ENCODE data around the gene PEAK3.
"Not testable (repeated sequence)": the region's sequence is repeated elsewhere in the genome, so short reads cannot be mapped to it uniquely, and the experiment has no call there.

The PEAK3 gene

GRCh38 chr19:2289714-2290435 lies 7.9 kb upstream of the PEAK3 start:
- no peak for DNase-seq (ENCODE audit: low read depth, low spot score)

GRCh38 chr19:2288818-2289713 lies 7.1 kb upstream of the PEAK3 start:
- no peak for DNase-seq (ENCODE audit: low read depth, low spot score)

- no peak for DNase-seq (ENCODE audit: low read depth, low spot score)
Measured at GRCh38 chr19:2288338-2288817, 6.4 kb upstream of the PEAK3 start.

GRCh38 chr19:2287585-2288337 lies 5.8 kb upstream of the PEAK3 start:
- no peak for DNase-seq (ENCODE audit: low read depth, low spot score)

GRCh38 chr19:2286402-2287140 lies 4.6 kb upstream of the PEAK3 start:
- DNase-seq (ENCODE audit: low read depth, low spot score): no peak

- DNase-seq (ENCODE audit: low read depth, low spot score): no peak
Measured at GRCh38 chr19:2283835-2284507, 2.0 kb upstream of the PEAK3 start.

- DNase-seq (ENCODE audit: low read depth, low spot score): no peak
Measured at GRCh38 chr19:2282862-2283237, 875 bp upstream of the PEAK3 start.

- DNase-seq (ENCODE audit: low read depth, low spot score): not testable (repeated sequence)
Measured at GRCh38 chr19:2281265-2282061, 512 bp downstream of the PEAK3 start.

- no peak for DNase-seq (ENCODE audit: low read depth, low spot score)
Measured at GRCh38 chr19:2280633-2281264, 1.2 kb downstream of the PEAK3 start.

- DNase-seq (ENCODE audit: low read depth, low spot score): no peak
Measured at GRCh38 chr19:2278459-2279158, 3.4 kb downstream of the PEAK3 start.

- DNase-seq (ENCODE audit: low read depth, low spot score): no peak
Measured at GRCh38 chr19:2277138-2277537, 4.8 kb downstream of the PEAK3 start.

- DNase-seq (ENCODE audit: low read depth, low spot score): no peak
Measured at GRCh38 chr19:2276429-2276986, 5.5 kb downstream of the PEAK3 start.

GRCh38 chr19:2275588-2276428 lies 6.2 kb downstream of the PEAK3 start:
- DNase-seq (ENCODE audit: low read depth, low spot score): no peak

GRCh38 chr19:2274931-2275535 lies 6.9 kb downstream of the PEAK3 start:
- no peak for DNase-seq (ENCODE audit: low read depth, low spot score)

- no peak for DNase-seq (ENCODE audit: low read depth, low spot score)
Measured at GRCh38 chr19:2274185-2274711, 7.7 kb downstream of the PEAK3 start.

- DNase-seq (ENCODE audit: low read depth, low spot score): no peak
Measured at GRCh38 chr19:2273356-2274184, 8.4 kb downstream of the PEAK3 start.
